ENCODE results near the gene PAEP. TPM values are rescaled to one million over a fixed set of nuclear protein-coding genes. Genes with fewer than 3 reads are reported as not detected.
"Not testable (repeated sequence)": the region's sequence is repeated elsewhere in the genome, so short reads cannot be mapped to it uniquely, and the experiment has no call there.

Gene PAEP
- total RNA-seq, 2 experiments from 2014 or later, result not detected

DNA sequence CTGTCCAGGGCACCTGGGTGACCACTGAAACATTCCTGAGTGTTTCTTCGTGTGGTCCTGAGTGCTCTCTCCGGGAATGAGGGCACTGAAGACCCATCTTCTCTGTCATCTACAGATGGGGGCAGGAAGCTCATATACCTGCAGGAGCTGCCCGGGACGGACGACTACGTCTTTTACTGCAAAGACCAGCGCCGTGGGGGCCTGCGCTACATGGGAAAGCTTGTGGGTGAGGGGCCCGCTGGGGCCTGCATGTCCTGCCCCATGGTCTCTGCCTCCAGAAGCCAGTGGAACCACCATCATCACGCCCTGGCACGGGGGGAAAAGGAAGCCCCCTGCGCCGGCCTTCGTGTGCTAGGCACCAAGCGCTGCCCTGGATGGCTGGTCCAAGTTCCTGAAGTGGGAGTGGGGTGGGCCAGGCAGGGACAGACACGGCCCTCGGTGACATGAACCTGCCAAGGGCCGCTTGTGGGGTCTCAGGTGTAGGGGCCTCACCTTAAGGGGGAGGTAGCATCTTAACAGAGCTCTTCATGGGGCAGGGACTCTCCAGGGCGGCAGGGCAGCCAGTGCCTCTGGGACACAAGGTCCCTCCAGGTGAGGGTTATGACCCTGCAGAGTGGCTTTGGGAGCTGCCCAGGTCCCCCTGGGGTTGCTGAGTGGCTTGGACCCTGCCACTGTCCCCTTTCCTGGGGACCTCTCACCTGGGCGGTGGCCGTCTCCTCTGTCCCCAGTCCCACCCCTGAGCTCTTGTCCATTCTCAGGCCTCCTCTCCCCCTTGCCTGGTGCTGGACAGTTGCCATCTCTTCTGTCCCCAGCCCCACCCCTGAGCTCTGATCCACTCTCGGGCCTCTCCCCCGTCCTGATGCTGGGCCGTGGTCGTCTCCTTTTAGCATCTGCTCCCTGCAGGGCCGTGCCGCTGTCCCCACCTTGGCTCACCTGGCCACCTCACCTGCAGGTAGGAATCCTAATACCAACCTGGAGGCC, 13.5 kb upstream of the PAEP start:
- no peaks in the 10 kb centered on the region for H3K9me3 Mint-ChIP-seq (ENCODE audit: insufficient read depth)
- no peak for ATAC-seq
- peaks cover 5% of the 10 kb centered on the region for H3K27me3 Mint-ChIP-seq (ENCODE audit: low read depth)
- H3K4me3 Mint-ChIP-seq, result no peak overlapping the region
- CTCF ChIA-PET, result no interaction called here
- DNase-seq, result no peak
- H3K4me1 Mint-ChIP-seq (ENCODE audit: low read depth), result no peaks in the 10 kb centered on the region
- no peak overlapping the region for H3K27ac Mint-ChIP-seq
- POLR2A ChIA-PET, result no interaction called here
- H3K36me3 Mint-ChIP-seq (ENCODE audit: low read depth), result no peaks in the 10 kb centered on the region

DNA sequence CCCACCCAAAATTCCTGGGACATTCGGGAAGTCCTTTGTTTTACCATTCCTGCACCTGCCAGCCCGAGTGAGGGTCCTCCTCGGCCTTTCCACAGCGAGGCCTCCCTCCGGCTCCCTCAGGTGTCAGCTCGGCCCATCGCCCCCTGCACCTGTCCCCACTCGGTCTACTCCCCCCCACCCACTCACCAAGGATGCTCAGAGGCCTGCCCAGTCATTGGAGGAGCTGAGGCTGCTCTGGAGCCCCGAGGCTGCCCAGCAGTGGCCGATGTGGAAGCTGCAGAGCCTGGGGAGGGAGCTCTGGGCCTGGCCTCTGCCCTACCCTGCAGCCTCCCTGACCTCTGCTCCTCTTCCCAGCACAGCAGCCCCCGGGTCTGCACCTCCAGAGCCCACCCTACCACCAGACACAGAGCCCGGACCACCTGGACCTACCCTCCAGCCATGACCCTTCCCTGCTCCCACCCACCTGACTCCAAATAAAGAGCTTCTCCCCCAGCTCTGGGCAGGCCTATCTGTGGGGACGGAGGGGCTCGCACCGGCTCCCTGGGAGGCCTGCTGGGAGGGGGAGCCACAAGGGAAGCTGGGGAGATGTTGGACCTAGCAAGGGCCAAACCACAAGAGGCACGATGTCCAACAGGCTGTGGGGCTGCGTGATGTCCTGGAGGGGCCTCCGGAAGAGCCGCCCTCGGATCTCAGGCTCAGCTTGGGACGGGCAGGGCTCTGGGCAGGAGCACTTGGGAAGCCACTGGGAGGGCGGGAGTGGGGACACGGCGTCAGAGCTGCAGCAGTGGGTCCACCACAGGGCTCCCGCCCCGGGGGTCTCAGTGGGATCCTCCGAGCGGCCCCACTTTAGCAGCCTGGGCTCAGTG, 11.8 kb upstream of the PAEP start:
- CTCF ChIA-PET, result interaction anchor here (0.5 to 0.7 kb wide), 2 partner anchors 17 to 45 kb away, joined by 3 read pairs; no protein-coding TSS in a partner anchor
- ATAC-seq; POLR2A ChIA-PET; H3K9me3 Mint-ChIP-seq (ENCODE audit: insufficient read depth); H3K27ac Mint-ChIP-seq; H3K36me3 Mint-ChIP-seq (ENCODE audit: low read depth); DNase-seq; H3K4me3 Mint-ChIP-seq; H3K27me3 Mint-ChIP-seq (ENCODE audit: low read depth); H3K4me1 Mint-ChIP-seq (ENCODE audit: low read depth): not testable (repeated sequence)

DNA sequence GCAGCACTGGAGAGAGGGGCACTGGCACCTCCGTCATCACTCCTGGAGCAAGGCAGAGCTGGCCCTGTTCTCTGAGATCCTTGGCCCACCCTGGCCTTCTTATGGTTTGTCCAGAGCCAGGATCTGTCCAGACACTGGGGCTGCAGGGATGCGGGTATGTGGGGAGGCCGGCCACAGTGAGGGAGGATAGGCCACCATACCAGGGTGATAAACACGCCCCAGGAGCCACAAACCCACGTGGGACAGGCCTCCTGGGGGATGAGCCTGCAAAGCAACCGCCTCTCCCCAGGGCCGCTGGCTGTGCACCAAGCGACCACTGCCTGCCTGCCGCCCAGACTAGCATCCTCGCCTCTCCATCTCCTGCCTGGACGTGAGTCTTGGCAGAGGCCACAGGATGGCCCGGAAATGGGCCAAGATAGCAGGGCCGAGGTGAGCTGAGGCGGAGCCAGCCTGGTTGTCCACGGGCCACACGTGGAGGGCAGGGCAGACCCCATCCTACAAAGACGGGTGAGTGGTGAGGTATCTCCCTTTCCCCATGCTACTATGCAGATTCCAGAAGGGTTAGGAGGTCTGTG, 11.1 kb upstream of the PAEP start:
- CTCF ChIA-PET, result interaction anchor here (0.5 to 0.7 kb wide), 2 partner anchors 16 to 46 kb away, joined by 3 read pairs; no protein-coding TSS in a partner anchor
- DNase-seq (no peak), ATAC-seq (no peak)
- POLR2A ChIA-PET, result no interaction called here
- Mint-ChIP-seq H3K9me3 (ENCODE audit: insufficient read depth) (no peaks in the 10 kb centered on the region), H3K27me3 (ENCODE audit: low read depth) (no peaks in the 10 kb centered on the region), H3K4me1 (ENCODE audit: low read depth) (no peaks in the 10 kb centered on the region), H3K27ac (no peak overlapping the region), H3K4me3 (no peak overlapping the region), H3K36me3 (ENCODE audit: low read depth) (no peaks in the 10 kb centered on the region)

DNA sequence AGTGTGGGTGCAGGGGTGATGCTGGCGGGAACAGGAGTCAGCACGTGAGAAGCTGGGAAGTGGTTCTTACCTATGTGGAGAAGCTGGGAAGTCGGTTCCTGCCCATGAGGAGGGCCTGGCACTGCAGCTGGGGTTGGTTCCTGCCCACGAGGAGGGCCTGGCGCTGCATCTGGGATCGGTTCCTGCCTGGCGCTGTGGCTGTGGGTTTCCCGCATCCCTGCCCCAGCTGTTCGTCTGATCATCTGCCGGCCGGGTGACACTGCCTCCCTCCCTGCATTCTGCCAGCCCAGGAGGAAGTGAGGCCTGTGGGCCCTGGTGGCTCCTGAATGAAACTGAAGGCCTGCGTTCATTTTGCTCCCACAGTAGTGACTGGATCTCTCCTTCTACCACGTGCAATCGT, 10.5 kb upstream of the PAEP start:
- no peaks in the 10 kb centered on the region for H3K27me3 Mint-ChIP-seq (ENCODE audit: low read depth)
- H3K4me1 Mint-ChIP-seq (ENCODE audit: low read depth), result no peaks in the 10 kb centered on the region
- ChIA-PET POLR2A (no interaction called here), CTCF (no interaction called here)
- H3K4me3 Mint-ChIP-seq, result no peak overlapping the region
- H3K36me3 Mint-ChIP-seq (ENCODE audit: low read depth), result no peaks in the 10 kb centered on the region
- ATAC-seq (no peak), DNase-seq (no peak)
- no peaks in the 10 kb centered on the region for H3K9me3 Mint-ChIP-seq (ENCODE audit: insufficient read depth)
- H3K27ac Mint-ChIP-seq, result no peak overlapping the region

DNA sequence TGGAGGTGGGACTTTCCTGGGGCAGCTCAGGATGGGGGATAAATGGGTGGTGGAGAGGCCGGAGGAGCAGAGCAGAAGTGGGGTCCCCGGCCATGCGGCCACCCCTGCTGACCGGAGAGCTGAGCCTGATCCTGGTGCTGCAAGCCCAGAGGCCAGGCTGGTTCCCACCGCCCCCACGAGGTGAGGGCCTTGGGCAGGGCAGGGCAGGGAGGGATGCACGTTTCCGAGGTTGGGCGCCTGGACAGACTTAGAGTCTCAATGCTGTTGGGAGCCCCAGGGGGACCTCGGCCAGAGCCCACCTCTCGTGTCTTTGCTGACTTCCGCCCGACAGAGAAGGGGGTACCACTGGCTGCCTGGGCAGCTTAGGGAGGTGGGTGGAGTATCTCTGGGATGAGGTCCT, 10.1 kb upstream of the PAEP start:
- CTCF ChIA-PET, result no interaction called here
- no peak for ATAC-seq
- Mint-ChIP-seq H3K27ac (no peak overlapping the region), H3K27me3 (ENCODE audit: low read depth) (no peaks in the 10 kb centered on the region), H3K36me3 (ENCODE audit: low read depth) (no peaks in the 10 kb centered on the region), H3K9me3 (ENCODE audit: insufficient read depth) (no peaks in the 10 kb centered on the region), H3K4me3 (no peak overlapping the region), H3K4me1 (ENCODE audit: low read depth) (no peaks in the 10 kb centered on the region)
- DNase-seq, result no peak
- POLR2A ChIA-PET, result no interaction called here

DNA sequence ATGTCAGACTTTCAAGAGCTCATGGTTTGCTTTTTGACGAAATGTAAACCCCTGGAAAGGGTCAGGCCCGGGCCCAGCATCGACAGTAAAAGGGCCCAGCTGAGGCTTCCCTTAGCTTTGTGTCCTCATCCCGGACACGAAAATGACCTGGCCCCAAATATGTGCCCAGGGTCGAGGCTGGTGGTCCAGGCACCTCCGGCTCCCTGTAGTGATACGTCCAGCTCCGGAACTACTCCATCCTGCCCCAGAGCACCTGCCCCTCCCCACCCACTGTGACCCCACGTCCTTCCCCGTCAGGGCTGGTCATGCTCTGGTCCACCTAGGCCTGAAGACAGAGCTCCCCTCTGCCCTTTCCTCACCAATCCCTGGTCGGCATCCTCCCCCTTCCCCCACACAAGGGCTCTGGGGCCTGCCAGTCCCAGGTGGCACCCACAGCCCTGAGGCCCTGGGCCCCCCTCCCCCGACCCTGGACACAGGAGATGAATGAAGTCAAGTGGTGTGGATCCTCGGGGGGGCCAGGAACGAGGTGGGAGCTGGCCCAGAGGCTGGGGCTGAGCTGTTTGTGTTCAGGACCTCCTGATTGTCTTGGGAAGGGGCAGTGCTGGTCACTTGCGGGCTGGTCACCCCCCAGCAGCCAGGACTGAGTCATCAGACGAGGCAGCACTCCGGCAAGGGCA, 9.4 kb upstream of the PAEP start:
- Mint-ChIP-seq H3K36me3 (ENCODE audit: low read depth) (no peaks in the 10 kb centered on the region), H3K4me1 (ENCODE audit: low read depth) (no peaks in the 10 kb centered on the region), H3K27ac (no peak overlapping the region), H3K9me3 (ENCODE audit: insufficient read depth) (no peaks in the 10 kb centered on the region), H3K27me3 (ENCODE audit: low read depth) (no peaks in the 10 kb centered on the region), H3K4me3 (no peak overlapping the region)
- ATAC-seq (no peak), DNase-seq (no peak)
- ChIA-PET POLR2A (interaction anchor here (0.6 kb wide), 1 partner anchor 1678 kb away, joined by 3 read pairs; no protein-coding TSS in a partner anchor), CTCF (no interaction called here)

DNA sequence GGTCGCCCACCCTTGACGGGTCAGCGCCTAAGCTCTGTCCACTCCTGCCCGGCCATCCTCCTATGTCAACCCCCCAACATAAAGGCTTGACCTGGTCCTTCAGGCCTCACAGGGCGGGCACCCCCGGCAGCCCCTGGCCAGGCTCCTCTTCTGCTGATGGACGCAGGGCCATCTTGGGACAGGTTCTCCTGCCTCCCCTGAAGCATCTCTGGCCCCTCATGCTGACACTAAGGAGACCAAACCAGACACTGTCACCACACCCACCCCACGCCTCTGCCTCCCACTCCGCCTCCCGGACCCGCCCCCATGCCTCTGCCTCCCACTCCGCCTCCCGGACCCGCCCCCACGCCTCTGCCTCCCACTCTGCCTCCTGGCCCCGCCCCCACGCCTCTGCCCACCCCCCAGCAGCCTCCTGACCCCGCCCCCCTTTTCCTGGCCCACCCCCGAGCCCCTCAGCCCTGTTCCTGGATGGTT, 8.8 kb upstream of the PAEP start:
- DNase-seq (no peak), ATAC-seq (no peak)
- no peaks in the 10 kb centered on the region for H3K9me3 Mint-ChIP-seq (ENCODE audit: insufficient read depth)
- CTCF ChIA-PET, result no interaction called here
- H3K27ac Mint-ChIP-seq, result no peak overlapping the region
- H3K27me3 Mint-ChIP-seq (ENCODE audit: low read depth), result no peaks in the 10 kb centered on the region
- H3K4me1 Mint-ChIP-seq (ENCODE audit: low read depth), result no peaks in the 10 kb centered on the region
- H3K4me3 Mint-ChIP-seq, result no peak overlapping the region
- H3K36me3 Mint-ChIP-seq (ENCODE audit: low read depth), result no peaks in the 10 kb centered on the region
- POLR2A ChIA-PET, result no interaction called here

DNA sequence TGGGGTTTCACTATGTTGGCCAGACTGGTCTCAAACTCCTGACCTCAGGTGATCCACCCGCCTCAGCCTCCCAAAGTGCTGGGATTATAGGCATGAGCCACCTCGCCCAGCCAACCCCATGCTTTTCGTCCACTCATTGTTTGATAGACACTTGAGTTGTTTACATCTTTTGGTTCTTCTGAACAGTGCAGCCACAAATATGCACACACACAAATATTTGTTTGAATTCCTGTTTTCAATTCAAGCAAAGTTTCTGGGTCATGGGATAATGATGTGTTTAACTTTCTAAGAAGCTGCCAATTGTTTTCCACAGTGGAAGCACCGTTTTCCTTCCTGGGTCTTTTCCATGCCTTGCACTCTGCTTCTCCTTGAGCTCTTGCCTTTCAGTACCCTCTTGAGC, 6.8 kb upstream of the PAEP start:
- H3K9me3 Mint-ChIP-seq (ENCODE audit: insufficient read depth), result no peaks in the 10 kb centered on the region
- no peaks in the 10 kb centered on the region for H3K27me3 Mint-ChIP-seq (ENCODE audit: low read depth)
- POLR2A ChIA-PET, result no interaction called here
- CTCF ChIA-PET, result no interaction called here
- DNase-seq (no peak), ATAC-seq (no peak)
- H3K4me1 Mint-ChIP-seq (ENCODE audit: low read depth), result no peaks in the 10 kb centered on the region
- no peak overlapping the region for H3K27ac Mint-ChIP-seq
- H3K36me3 Mint-ChIP-seq (ENCODE audit: low read depth), result no peaks in the 10 kb centered on the region
- no peak overlapping the region for H3K4me3 Mint-ChIP-seq

DNA sequence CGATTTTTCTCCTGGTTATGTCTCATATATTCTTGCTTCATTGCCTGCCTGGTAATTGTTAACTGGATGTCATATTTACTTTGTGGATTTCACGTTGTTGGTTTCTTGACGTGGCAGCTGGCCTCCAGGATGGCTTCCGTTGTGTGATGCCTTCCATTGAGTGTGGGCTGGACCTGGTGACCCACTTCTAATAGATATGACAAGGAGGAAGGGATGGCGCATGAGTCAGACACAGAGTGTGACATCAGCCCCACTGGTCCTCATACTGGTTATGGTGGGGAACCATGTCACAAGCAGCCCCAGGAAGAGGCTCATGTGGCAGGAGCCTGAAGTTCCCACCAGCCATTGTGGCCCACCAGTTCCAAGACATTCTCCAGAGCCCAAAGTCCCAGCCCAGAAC, 6.4 kb upstream of the PAEP start:
- no peaks in the 10 kb centered on the region for H3K4me1 Mint-ChIP-seq (ENCODE audit: low read depth)
- H3K36me3 Mint-ChIP-seq (ENCODE audit: low read depth), result no peaks in the 10 kb centered on the region
- POLR2A ChIA-PET, result no interaction called here
- H3K27me3 Mint-ChIP-seq (ENCODE audit: low read depth), result no peaks in the 10 kb centered on the region
- DNase-seq, result no peak
- no peaks in the 10 kb centered on the region for H3K9me3 Mint-ChIP-seq (ENCODE audit: insufficient read depth)
- ATAC-seq, result no peak
- no peak overlapping the region for H3K27ac Mint-ChIP-seq
- H3K4me3 Mint-ChIP-seq, result no peak overlapping the region
- CTCF ChIA-PET, result no interaction called here

DNA sequence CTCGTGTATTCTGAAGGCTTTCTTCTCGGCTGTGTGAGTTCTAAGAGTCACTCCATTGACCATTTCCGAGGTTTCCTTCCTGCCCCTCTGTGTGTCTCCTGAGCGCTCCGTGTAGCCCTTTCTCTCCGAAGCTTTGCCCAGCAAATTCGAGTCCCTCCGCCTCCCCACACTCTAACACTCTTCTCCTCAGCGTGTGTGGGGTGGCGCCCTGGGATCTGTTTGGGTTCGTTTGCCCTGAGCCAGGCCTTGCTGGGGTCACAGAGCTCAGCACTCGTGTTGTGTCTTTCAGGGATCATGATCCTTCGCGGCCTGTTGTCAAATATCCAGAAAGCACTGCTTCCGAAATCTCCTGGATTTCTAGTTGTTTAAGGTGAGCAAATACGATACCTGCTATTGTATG, 5.6 kb upstream of the PAEP start:
- Mint-ChIP-seq H3K9me3 (ENCODE audit: insufficient read depth) (no peaks in the 10 kb centered on the region), H3K27me3 (ENCODE audit: low read depth) (no peaks in the 10 kb centered on the region)

DNA sequence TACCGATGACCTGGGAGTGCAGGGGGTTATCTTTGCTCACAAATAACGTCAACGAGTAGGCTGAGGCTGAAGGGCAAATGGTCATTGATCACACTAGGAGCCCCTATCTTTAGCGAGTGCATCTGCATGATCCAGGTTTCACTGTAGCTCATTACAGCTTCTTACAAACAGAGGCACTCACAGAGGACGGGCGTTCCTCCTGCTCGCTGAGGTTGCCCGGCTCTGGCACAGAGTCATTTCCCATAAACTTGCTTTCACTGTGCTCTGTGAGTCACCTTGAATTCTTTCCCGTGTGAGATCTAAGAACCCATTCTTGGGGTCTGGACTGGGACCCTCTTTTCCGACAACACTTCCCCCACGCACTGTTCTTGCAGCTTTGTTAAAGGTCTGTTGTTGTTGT, 1.9 kb upstream of the PAEP start:
- Mint-ChIP-seq H3K27ac (no peak overlapping the region), H3K36me3 (ENCODE audit: low read depth) (no peaks in the 10 kb centered on the region), H3K4me1 (ENCODE audit: low read depth) (no peaks in the 10 kb centered on the region), H3K4me3 (no peak overlapping the region), H3K9me3 (ENCODE audit: insufficient read depth) (no peaks in the 10 kb centered on the region), H3K27me3 (ENCODE audit: low read depth) (no peaks in the 10 kb centered on the region)
- ChIA-PET POLR2A (no interaction called here), CTCF (no interaction called here)
- no peak for ATAC-seq
- DNase-seq, result no peak

More for the DNA sequence above, 5.6 kb upstream of the PAEP start:
- no peak for ATAC-seq
- Mint-ChIP-seq H3K27ac (no peak overlapping the region), H3K36me3 (ENCODE audit: low read depth) (no peaks in the 10 kb centered on the region), H3K4me3 (no peak overlapping the region), H3K4me1 (ENCODE audit: low read depth) (no peaks in the 10 kb centered on the region)
- ChIA-PET CTCF (no interaction called here), POLR2A (no interaction called here)
- DNase-seq, result no peak

All from activated CD8-positive, alpha-beta T cell treated with anti-CD3 and anti-CD28 coated beads, Interleukin-2, amount 10 ng/mL, durations not matched to agents 7 days and 5 days (primary cell).